ENCODE results near the gene CXCL13. TPM values are rescaled to one million over a fixed set of nuclear protein-coding genes. Genes with fewer than 3 reads are reported as not detected.
"Not testable (repeated sequence)": the region's sequence is repeated elsewhere in the genome, so short reads cannot be mapped to it uniquely, and the experiment has no call there.

The CXCL13 gene
- total RNA-seq, 1 experiment from 2014 or later: not detected

- DNase-seq (ENCODE audit: low spot score): no peak
Measured at GRCh38 chr4:77601614-77602187, 3.9 kb upstream of the CXCL13 start.

- DNase-seq (ENCODE audit: low spot score): no peak
Measured at GRCh38 chr4:77613267-77613666, 7.6 kb downstream of the CXCL13 start.

GRCh38 chr4:77615153-77615552 lies 9.5 kb downstream of the CXCL13 start:
- no peak for DNase-seq (ENCODE audit: low spot score)

GRCh38 chr4:77617203-77617602 lies 11.6 kb downstream of the CXCL13 start:
- DNase-seq (ENCODE audit: low spot score): peak; percentile 62

- DNase-seq (ENCODE audit: low spot score): peak; percentile 55
Measured at GRCh38 chr4:77618383-77619241, 13.0 kb downstream of the CXCL13 start.

GRCh38 chr4:77619408-77619807 lies 13.8 kb downstream of the CXCL13 start:
- no peak for DNase-seq (ENCODE audit: low spot score)

- DNase-seq (ENCODE audit: low spot score): no peak
Measured at GRCh38 chr4:77621254-77621653, 15.6 kb downstream of the CXCL13 start.

GRCh38 chr4:77623091-77623490 lies 17.5 kb downstream of the CXCL13 start:
- no peak for DNase-seq (ENCODE audit: low spot score)

GRCh38 chr4:77624213-77624612 lies 18.6 kb downstream of the CXCL13 start:
- no peak for DNase-seq (ENCODE audit: low spot score)

GRCh38 chr4:77625485-77625884 lies 19.9 kb downstream of the CXCL13 start:
- no peak for DNase-seq (ENCODE audit: low spot score)

- no peak for DNase-seq (ENCODE audit: low spot score)
Measured at GRCh38 chr4:77629885-77630284, 24.3 kb downstream of the CXCL13 start.

GRCh38 chr4:77631276-77631675 lies 25.7 kb downstream of the CXCL13 start:
- no peak for DNase-seq (ENCODE audit: low spot score)

- no peak for DNase-seq (ENCODE audit: low spot score)
Measured at GRCh38 chr4:77634132-77634785, 28.6 kb downstream of the CXCL13 start.

GRCh38 chr4:77635246-77635645 lies 29.6 kb downstream of the CXCL13 start:
- no peak for DNase-seq (ENCODE audit: low spot score)

GRCh38 chr4:77635876-77636275 lies 30.3 kb downstream of the CXCL13 start:
- DNase-seq (ENCODE audit: low spot score): no peak

GRCh38 chr4:77636902-77637301 lies 31.3 kb downstream of the CXCL13 start:
- DNase-seq (ENCODE audit: low spot score): peak; percentile 71

- not testable (repeated sequence) for DNase-seq (ENCODE audit: low spot score)
Measured at GRCh38 chr4:77644069-77644468, 38.4 kb downstream of the CXCL13 start.

- no peak for DNase-seq (ENCODE audit: low spot score)
Measured at GRCh38 chr4:77650787-77651186, 45.2 kb downstream of the CXCL13 start.

- DNase-seq (ENCODE audit: low spot score): no peak
Measured at GRCh38 chr4:77651820-77652219, 46.2 kb downstream of the CXCL13 start.

- DNase-seq (ENCODE audit: low spot score): no peak
Measured at GRCh38 chr4:77652237-77652897, 46.7 kb downstream of the CXCL13 start.

- no peak for DNase-seq (ENCODE audit: low spot score)
Measured at GRCh38 chr4:77653162-77653758, 47.6 kb downstream of the CXCL13 start.

- not testable (repeated sequence) for DNase-seq (ENCODE audit: low spot score)
Measured at GRCh38 chr4:77660318-77660717, 54.7 kb downstream of the CXCL13 start.
